Spleen (tissue), 11 donors: ENCODE measurements around the gene ARRB2. TPM values are rescaled to one million over a fixed set of nuclear protein-coding genes. Genes with fewer than 3 reads are reported as not detected.

ENCODE experiments used
- DNase-seq: peaks from one replicate; pipeline ENCODE4 v3.0.0-alpha.2; 2020
- H3K27ac ChIP-seq, 8 donors: fragments of 200-600 bp; sonication (generic) in 7 of 8; 1 replicate in 4 of 8; 2 replicates in 4 of 8; pipeline versions ENCODE4 v1.5.0 to v1.8.0; 2016 to 2021; ENCODE audit warnings: inconsistent platforms in 4 of 8, mild to moderate bottlenecking in 4 of 8, moderate library complexity in 1 of 8
- H3K27me3 ChIP-seq, 7 donors: fragments of 200-600 bp; sonication (generic) in 6 of 7; replicated peaks in 1 of 7; 1 replicate in 4 of 7; 2 replicates in 3 of 7; pipeline versions ENCODE4 v1.5.0 to v1.8.0; 2016 to 2021; ENCODE audit warnings: inconsistent platforms in 3 of 7, mild to moderate bottlenecking in 1 of 7
- H3K36me3 ChIP-seq, 6 donors: fragments of 200-600 bp; sonication (generic) in 5 of 6; 1 replicate in 4 of 6; 2 replicates in 2 of 6; pipeline versions ENCODE4 v1.5.0 to v1.8.0; 2016 to 2021; ENCODE audit warnings: inconsistent platforms in 2 of 6
- H3K4me1 ChIP-seq, 6 donors: fragments of 200-600 bp; sonication (generic) in 5 of 6; 1 replicate in 3 of 6; 2 replicates in 3 of 6; pipeline versions ENCODE4 v1.5.0 to v1.8.0; 2016 to 2021; ENCODE audit warnings: inconsistent platforms in 3 of 6
- H3K4me3 ChIP-seq, 8 donors: fragments of 200-600 bp; sonication (generic) in 7 of 8; 1 replicate in 4 of 8; 2 replicates in 4 of 8; pipeline versions ENCODE4 v1.5.0 to v1.8.0; 2016 to 2021; ENCODE audit warnings: inconsistent platforms in 4 of 8, mild to moderate bottlenecking in 4 of 8, moderate library complexity in 2 of 8
- H3K9me3 ChIP-seq, 8 donors: fragments of 200-600 bp; sonication (generic) in 7 of 8; 1 replicate in 4 of 8; 2 replicates in 4 of 8; pipeline versions ENCODE4 v1.5.0 to v1.8.0; 2016 to 2021; ENCODE audit warnings: inconsistent platforms in 4 of 8
- POLR2A ChIP-seq, 3 donors: fragments of 450-650 bp; IDR thresholded peaks; one replicate each; pipeline ENCODE4 v1.5.1; 2017; ENCODE audit warnings: antibody characterized with exemption in 3 of 3, mild to moderate bottlenecking in 1 of 3
- POLR2AphosphoS5 ChIP-seq, 3 donors: sonication (generic); formaldehyde crosslinking; IDR thresholded peaks; one replicate each; pipeline ENCODE4 v1.5.1; 2017; ENCODE audit warnings: antibody characterized with exemption in 3 of 3
- WGBS, 5 donors: extraction: QIAGEN DNeasy Blood & Tissue Kit in 3 of 5; methylation state at CpG; one replicate each; pipeline versions ENCODE4 v1.1.5 to v1.1.7; 2013 to 2018; 5-methylcytosine and 5-hydroxymethylcytosine counted together
- intact Hi-C: fragments of 100-400 bp; cut with DNase I; formaldehyde crosslinking; loops from one replicate; pipeline ENCODE4 v1.15.0; 2023; ENCODE audit warnings: low total_unique reads
- polyA plus RNA-seq, 3 donors: library from polyadenylated mRNA; stranded (reverse); fragments of 200-250 nt; gene quantifications; one replicate each; pipeline ENCODE4 v1.2.1, GENCODE V29; 2013
- total RNA-seq, 7 donors: library from RNA; depleted of rRNA in 3 of 7; stranded (reverse); fragments of >200 nt in 3 of 7; fragmentation: NEBNext Ultra II Directional in 4 of 7; extraction: Animal tissue kit (Norgen Biotek cat#: 25700) in 4 of 7; gene quantifications; one replicate each; pipeline versions ENCODE4 v1.1.0 to v1.2.1, GENCODE V29; 2016 to 2021
- TF ChIP-seq, protein P1 (sequence below), 11 experiments: fragments of 200-600 bp in 7 of 11; fragments of 450-650 bp in 4 of 11; sonication (generic) in 4 of 11; IDR thresholded peaks in 8 of 11; conservative IDR thresholded peaks in 3 of 11; 1 replicate in 7 of 11; 2 replicates in 4 of 11; pipeline versions ENCODE4 v1.4.0 to v1.8.0; 2016 to 2021; ENCODE audit warnings: antibody characterized with exemption in 11 of 11, inconsistent platforms in 4 of 11, mild to moderate bottlenecking in 1 of 11
- donor health status: healthy with polysubstance abuse.
- donor health status: DM: no; HTN: no; CAD: no; lungs with moderate emphysema.
- donor health status: DM: no; HTN: no; CAD: no.
- donor health status: Bipolar disorder and iron deficiency.
- donor health status: healthy.
- donor health status: DM: no; HTN: no; CAD: no.
- donor health status: DM: yes; HTN: yes; CAD: no.

Gene ARRB2
- total and polyA plus RNA-seq, 10 donors, result 61.4 to 416 (median 209) TPM

DNA sequence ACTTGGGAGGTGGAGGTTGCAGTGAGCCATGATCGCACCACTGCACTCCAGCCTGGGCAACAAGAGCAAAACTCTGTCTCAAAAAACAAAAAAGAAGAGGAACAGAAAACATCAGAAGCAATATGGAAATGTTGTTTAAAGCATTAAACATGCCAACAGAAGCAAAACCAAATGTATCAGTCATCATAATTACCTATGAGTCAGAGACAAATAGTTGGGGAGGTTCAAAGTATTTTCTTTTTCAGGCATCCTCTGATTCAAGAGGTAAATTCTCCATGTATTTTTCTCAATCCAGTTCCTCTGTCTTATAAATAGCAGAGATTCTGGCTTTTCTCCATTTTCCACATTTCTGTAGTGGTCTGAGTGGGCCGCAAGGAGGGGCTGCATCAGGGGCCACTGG, 59.2 kb downstream of the ARRB2 start:
- H3K27ac ChIP-seq, result no peak overlapping the region
- no peak overlapping the region for H3K4me3 ChIP-seq
- DNase-seq, result no peak
- intact Hi-C loops, result no loop called here
- H3K4me1 ChIP-seq, result peaks cover 0 to 30% (median 7%) of the 10 kb centered on the region in 6 donors
- 91 to 98% (median 97%) methylated on average over 2 of the region's 2 CpGs for WGBS, 5 donors
- H3K9me3 ChIP-seq, result no peaks in the 10 kb centered on the region
- TF ChIP-seq POLR2AphosphoS5 (IDR thresholded peaks at IDR 0.05) (no peak), POLR2A (IDR thresholded peaks at IDR 0.05) (no peak)
- TF ChIP-seq, protein P1, sequence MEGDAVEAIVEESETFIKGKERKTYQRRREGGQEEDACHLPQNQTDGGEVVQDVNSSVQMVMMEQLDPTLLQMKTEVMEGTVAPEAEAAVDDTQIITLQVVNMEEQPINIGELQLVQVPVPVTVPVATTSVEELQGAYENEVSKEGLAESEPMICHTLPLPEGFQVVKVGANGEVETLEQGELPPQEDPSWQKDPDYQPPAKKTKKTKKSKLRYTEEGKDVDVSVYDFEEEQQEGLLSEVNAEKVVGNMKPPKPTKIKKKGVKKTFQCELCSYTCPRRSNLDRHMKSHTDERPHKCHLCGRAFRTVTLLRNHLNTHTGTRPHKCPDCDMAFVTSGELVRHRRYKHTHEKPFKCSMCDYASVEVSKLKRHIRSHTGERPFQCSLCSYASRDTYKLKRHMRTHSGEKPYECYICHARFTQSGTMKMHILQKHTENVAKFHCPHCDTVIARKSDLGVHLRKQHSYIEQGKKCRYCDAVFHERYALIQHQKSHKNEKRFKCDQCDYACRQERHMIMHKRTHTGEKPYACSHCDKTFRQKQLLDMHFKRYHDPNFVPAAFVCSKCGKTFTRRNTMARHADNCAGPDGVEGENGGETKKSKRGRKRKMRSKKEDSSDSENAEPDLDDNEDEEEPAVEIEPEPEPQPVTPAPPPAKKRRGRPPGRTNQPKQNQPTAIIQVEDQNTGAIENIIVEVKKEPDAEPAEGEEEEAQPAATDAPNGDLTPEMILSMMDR (IDR thresholded peaks at IDR 0.05 in 8 of 11, conservative IDR thresholded peaks at IDR 0.05 in 3 of 11), result no peak
- peaks cover 0 to 4% (median 0%) of the 10 kb centered on the region in 7 donors for H3K27me3 ChIP-seq
- H3K36me3 ChIP-seq, result no peaks in the 10 kb centered on the region

Other genes starting within 250 kb of the ARRB2 start
- 10 to 100 TPM; 19.6 to 53.5 (median 36.6) TPM for gene SPNS2, start 211.8 kb upstream of the ARRB2 start, total RNA-seq
- gene SPNS2, start 211.8 kb upstream of the ARRB2 start, polyA plus RNA-seq, result 10 to 100 TPM in 2 of 3 donors, 1 to 10 TPM in 1; 8.1 to 20.4 (median 13.2) TPM
- 10 to 100 TPM; 37.1 to 71.2 (median 54.4) TPM for gene MYBBP1A, start 155.2 kb upstream of the ARRB2 start, total RNA-seq
- gene MYBBP1A, start 155.2 kb upstream of the ARRB2 start, polyA plus RNA-seq, result 10 to 100 TPM; 24.7 to 48.6 (median 35.5) TPM
- under 1 TPM in 1 of 7 donors, not detected in 6; 0.42 TPM for gene GGT6, start 150.1 kb upstream of the ARRB2 start, total RNA-seq
- under 1 TPM in 1 of 3 donors, not detected in 2; 0.03 TPM for gene GGT6, start 150.1 kb upstream of the ARRB2 start, polyA plus RNA-seq
- 1 to 10 TPM in 2 of 7 donors, under 1 TPM in 5; 0.42 to 1.5 (median 0.97) TPM for gene SMTNL2, start 126.1 kb upstream of the ARRB2 start, total RNA-seq
- gene SMTNL2, start 126.1 kb upstream of the ARRB2 start, polyA plus RNA-seq, result under 1 TPM; 0.22 to 0.67 (median 0.36) TPM
- 1 to 10 TPM in 2 of 7 donors, under 1 TPM in 4, not detected in 1; 0.46 to 2.6 (median 0.88) TPM for gene ALOX15, start 69.0 kb upstream of the ARRB2 start, total RNA-seq
- under 1 TPM; 0.04 to 0.09 (median 0.06) TPM for gene ALOX15, start 69.0 kb upstream of the ARRB2 start, polyA plus RNA-seq
- 10 to 100 TPM; 21.7 to 67.6 (median 43.9) TPM for gene PELP1, start 6.5 kb upstream of the ARRB2 start, total RNA-seq
- 10 to 100 TPM; 15.7 to 34.9 (median 25.8) TPM for gene PELP1, start 6.5 kb upstream of the ARRB2 start, polyA plus RNA-seq
- 10 to 100 TPM; 17.1 to 42.7 (median 22.3) TPM for gene MED11, start 20.8 kb downstream of the ARRB2 start, total RNA-seq
- 10 to 100 TPM; 42.9 to 47.1 (median 43.8) TPM for gene MED11, start 20.8 kb downstream of the ARRB2 start, polyA plus RNA-seq
- 10 to 100 TPM in 1 of 7 donors, 1 to 10 TPM in 6; 3.8 to 11.5 (median 5.2) TPM for gene ZMYND15, start 29.2 kb downstream of the ARRB2 start, total RNA-seq
- 1 to 10 TPM; 1.8 to 3.1 (median 2.2) TPM for gene ZMYND15, start 29.2 kb downstream of the ARRB2 start, polyA plus RNA-seq
- 100 to 1,000 TPM in 1 of 7 donors, 10 to 100 TPM in 6; 45.5 to 104 (median 70.5) TPM for gene CXCL16, start 29.3 kb downstream of the ARRB2 start, total RNA-seq
- gene CXCL16, start 29.3 kb downstream of the ARRB2 start, polyA plus RNA-seq, result 10 to 100 TPM; 11.5 to 29.0 (median 17.2) TPM
- not detected for gene TM4SF5, start 61.3 kb downstream of the ARRB2 start, total RNA-seq
- not detected for gene TM4SF5, start 61.3 kb downstream of the ARRB2 start, polyA plus RNA-seq
- 10 to 100 TPM in 5 of 7 donors, 1 to 10 TPM in 2; 5.8 to 74.3 (median 16.5) TPM for gene VMO1, start 75.7 kb downstream of the ARRB2 start, total RNA-seq
- 10 to 100 TPM in 1 of 3 donors, 1 to 10 TPM in 2; 5.0 to 10.9 (median 8.4) TPM for gene VMO1, start 75.7 kb downstream of the ARRB2 start, polyA plus RNA-seq
- not detected for gene GLTPD2, start 78.3 kb downstream of the ARRB2 start, total RNA-seq
- under 1 TPM in 1 of 3 donors, not detected in 2; 0.06 TPM for gene GLTPD2, start 78.3 kb downstream of the ARRB2 start, polyA plus RNA-seq
- 100 to 1,000 TPM in 1 of 7 donors, 10 to 100 TPM in 6; 72.9 to 143 (median 84.0) TPM for gene PSMB6, start 85.5 kb downstream of the ARRB2 start, total RNA-seq
- gene PSMB6, start 85.5 kb downstream of the ARRB2 start, polyA plus RNA-seq, result 100 to 1,000 TPM; 106 to 161 (median 124) TPM
- 10 to 100 TPM; 19.5 to 42.0 (median 37.4) TPM for gene PLD2, start 96.5 kb downstream of the ARRB2 start, total RNA-seq
- 10 to 100 TPM in 2 of 3 donors, 1 to 10 TPM in 1; 6.0 to 14.1 (median 13.6) TPM for gene PLD2, start 96.5 kb downstream of the ARRB2 start, polyA plus RNA-seq
- gene MINK1, start 122.7 kb downstream of the ARRB2 start, total RNA-seq, result 100 to 1,000 TPM in 3 of 7 donors, 10 to 100 TPM in 4; 59.9 to 129 (median 92.2) TPM
- 10 to 100 TPM; 15.9 to 52.4 (median 28.4) TPM for gene MINK1, start 122.7 kb downstream of the ARRB2 start, polyA plus RNA-seq
- gene C17orf107, start 188.9 kb downstream of the ARRB2 start, total RNA-seq, result 1 to 10 TPM; 1.6 to 4.1 (median 2.6) TPM
- under 1 TPM; 0.15 to 0.70 (median 0.26) TPM for gene C17orf107, start 188.9 kb downstream of the ARRB2 start, polyA plus RNA-seq
- 1 to 10 TPM in 4 of 7 donors, under 1 TPM in 3; 0.33 to 3.0 (median 1.9) TPM for gene CHRNE, start 192.5 kb downstream of the ARRB2 start, total RNA-seq
- 1 to 10 TPM; 1.2 to 1.4 (median 1.3) TPM for gene CHRNE, start 192.5 kb downstream of the ARRB2 start, polyA plus RNA-seq
- gene GP1BA, start 221.6 kb downstream of the ARRB2 start, total RNA-seq, result 1 to 10 TPM; 1.8 to 6.1 (median 3.0) TPM
- 1 to 10 TPM; 2.0 to 2.9 (median 2.8) TPM for gene GP1BA, start 221.6 kb downstream of the ARRB2 start, polyA plus RNA-seq
- 10 to 100 TPM; 37.2 to 61.0 (median 42.9) TPM for gene SLC25A11, start 229.4 kb downstream of the ARRB2 start, total RNA-seq
- 10 to 100 TPM; 22.1 to 52.6 (median 32.3) TPM for gene SLC25A11, start 229.4 kb downstream of the ARRB2 start, polyA plus RNA-seq
- 100 to 1,000 TPM in 1 of 7 donors, 10 to 100 TPM in 6; 57.6 to 109 (median 78.6) TPM for gene RNF167, start 229.6 kb downstream of the ARRB2 start, total RNA-seq
- 100 to 1,000 TPM in 2 of 3 donors, 10 to 100 TPM in 1; 96.4 to 146 (median 129) TPM for gene RNF167, start 229.6 kb downstream of the ARRB2 start, polyA plus RNA-seq
- 1,000 to 10,000 TPM in 1 of 7 donors, 100 to 1,000 TPM in 6; 605 to 1,090 (median 842) TPM for gene PFN1, start 237.9 kb downstream of the ARRB2 start, total RNA-seq
- gene PFN1, start 237.9 kb downstream of the ARRB2 start, polyA plus RNA-seq, result 1,000 to 10,000 TPM in 1 of 3 donors, 100 to 1,000 TPM in 2; 663 to 1,039 (median 970) TPM
- gene ENO3, start 240.5 kb downstream of the ARRB2 start, total RNA-seq, result 10 to 100 TPM in 2 of 7 donors, 1 to 10 TPM in 5; 3.1 to 16.0 (median 8.8) TPM
- 10 to 100 TPM; 13.8 to 23.4 (median 15.4) TPM for gene ENO3, start 240.5 kb downstream of the ARRB2 start, polyA plus RNA-seq